GM21515 (cell line): Measurements from ENCODE around the gene GPR179.

ENCODE experiments used
- ATAC-seq: cut with Tn5 transposase; IDR thresholded peaks from one replicate; pipeline ENCODE4 v1.9.1; 2021; ENCODE audit not compliant: unreplicated experiment

Gene GPR179

DNA sequence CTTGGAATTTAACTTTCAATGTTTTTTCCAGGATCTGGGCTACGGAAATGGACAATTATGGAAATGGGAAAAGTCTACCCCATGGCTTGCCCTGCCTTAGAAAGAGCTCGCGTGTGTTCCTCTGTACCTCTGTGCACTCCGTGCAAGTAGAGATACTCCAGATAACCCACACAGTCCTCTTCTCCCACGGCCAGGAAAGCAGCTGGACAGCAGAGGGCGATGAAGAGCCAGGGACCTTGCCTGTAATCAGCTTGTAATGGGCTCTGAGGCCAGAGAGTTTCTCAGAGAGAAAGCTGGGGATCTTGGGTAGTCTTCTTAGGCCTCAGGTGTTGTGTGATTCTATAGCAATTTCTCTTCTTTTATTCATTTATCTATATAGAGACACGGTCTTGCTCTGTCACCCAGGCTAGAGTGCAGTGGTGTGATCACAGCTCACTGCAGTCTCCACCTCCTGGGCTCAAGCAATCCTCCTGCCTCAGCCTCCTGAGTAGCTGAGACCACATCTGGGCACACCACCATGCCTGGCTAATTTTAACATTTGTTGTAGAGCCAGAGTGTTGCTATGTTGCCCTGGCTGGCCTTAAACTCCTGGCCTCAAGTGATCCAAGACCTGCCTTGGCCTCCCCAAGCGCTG lies 5.5 kb upstream of the GPR179 start:
- ATAC-seq = no peak

DNA sequence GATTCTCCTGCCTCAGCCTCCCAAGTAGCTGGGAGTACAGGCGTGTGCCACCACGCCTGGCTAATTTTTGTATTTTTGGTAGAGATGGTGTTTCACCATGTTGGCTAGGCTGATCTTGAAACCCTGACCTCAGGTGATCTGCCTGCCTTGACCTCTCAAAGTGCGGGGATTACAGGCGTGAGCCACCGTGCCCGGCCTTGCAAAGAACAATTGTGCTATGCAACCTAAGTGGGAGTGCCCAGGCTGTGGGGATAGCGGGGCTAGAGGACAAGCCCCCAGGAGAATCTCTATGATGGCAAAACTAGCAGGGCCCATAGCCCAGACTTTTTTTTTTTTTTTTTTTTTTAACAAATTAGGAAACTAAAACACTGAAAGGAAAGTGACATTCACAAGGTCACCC lies 2.0 kb upstream of the GPR179 start:
- ATAC-seq = no peak

DNA sequence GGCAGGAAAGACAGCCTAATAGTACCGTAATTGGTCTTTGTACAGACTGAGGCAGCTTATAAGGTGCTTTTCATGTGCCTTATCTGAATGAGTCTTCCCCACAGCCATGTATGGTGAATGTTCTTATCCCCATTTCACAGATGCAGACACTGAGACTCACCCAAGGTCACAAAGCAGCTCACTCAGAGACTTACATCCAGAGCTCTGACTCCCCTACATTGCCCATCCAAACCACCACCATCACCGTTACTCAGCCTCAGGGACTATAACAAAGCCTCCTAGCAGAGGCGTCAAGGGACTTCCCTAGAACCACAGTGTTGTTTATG lies 627 bp upstream of the GPR179 start:
- no peak for ATAC-seq

DNA sequence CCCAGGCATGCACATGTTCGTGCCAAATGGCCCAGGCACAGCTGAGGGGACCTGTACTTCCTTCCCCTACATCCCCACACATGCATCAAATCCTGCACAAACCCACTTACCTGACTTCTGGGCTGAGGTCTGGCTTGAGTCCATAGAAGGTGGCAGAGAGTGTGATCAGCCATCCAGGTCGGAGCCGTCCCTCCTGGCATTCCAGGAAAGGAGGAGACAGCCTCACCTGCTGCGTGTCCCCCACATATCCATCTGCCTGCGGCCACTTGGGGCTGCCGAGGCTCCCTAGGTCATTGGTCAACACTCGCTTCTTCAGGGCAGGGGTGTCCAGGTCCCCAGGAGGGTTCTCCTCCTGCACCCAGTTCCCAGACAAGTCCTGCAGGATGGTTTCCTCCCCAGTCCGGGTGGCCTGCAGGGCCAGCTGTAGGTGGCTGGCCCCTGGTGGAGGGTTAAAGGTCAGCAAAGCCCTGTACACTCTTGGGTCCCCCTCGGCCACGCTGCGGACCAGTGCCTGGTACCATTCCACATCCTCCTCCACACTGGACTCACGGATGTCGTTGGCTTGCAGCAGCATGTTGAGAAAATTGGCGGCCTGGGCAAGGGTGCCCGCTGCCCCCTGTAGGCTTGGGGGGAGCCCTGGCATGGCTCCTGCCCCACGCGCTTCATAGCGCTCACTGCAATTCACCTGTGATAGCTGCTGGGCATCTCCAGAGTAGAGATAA lies 709 bp downstream of the GPR179 start:
- no peak for ATAC-seq

DNA sequence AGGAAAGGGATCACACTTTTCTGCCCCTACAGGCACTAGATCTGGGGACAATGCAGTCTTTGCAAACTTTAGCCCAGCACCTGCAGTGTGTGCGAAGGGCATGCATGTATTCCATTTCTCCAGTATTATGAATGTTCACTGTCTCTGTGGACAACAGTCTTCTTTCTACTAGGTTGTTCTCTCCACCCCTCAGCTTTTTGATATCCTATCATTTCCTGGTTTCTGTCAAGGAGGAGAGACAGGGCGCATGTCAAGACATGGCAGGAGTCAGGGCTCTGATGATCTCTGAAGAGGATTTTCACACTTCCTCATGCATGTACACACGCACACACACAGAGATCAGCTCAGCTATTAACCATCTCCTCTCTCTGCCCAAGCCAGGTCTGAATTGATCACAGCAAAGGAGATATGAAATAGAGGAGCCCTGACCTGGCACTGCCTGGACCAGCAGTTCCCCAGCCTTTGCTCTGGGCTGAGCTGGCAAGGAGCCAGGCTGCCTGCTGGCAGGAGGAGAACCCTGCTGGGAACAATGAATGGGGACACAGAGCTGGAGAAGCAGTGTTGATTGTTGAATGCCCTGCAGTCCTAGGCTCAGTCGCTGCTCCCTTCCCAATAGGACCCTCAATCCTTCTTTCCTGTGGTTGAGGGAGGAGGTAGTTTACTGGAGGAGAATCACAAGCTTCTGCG lies 2.6 kb downstream of the GPR179 start:
- ATAC-seq = no peak

DNA sequence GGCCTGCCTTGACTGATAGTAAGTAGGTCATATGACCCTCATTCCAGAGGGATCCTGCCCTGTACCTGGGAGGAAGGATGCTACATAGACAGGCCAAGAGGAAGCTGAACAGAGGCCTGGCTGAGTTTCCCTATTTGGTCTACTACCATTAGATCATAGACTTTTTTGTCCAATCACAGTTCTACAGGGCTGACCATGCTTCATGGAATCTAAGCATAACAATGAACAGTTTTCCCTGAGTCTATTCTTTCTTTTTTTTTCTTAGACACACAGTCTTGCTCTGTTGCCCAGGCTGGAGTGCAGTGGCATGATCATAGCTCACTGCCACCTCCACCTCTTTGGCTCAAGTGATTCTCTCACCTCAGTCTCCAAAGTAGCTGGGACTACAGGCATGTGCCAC lies 3.9 kb downstream of the GPR179 start:
- no peak for ATAC-seq

DNA sequence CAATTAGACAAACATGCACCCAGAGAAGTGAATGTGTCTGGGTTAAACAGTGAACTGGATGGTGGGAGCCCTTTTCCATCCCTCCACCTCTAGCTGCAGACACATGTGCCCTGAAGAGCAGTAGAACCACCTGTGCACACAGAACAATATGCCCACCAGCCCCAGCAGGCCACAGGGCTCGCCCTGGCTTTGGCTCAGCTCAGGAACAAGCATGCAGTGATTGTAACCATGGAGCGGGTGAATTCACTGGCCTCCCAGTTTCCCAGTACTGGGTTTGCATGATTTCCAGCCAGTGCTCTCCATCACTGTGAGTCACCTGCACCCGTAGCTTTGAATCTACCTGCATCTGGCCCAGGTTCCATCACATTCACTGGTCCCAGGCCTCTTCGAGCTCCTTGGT lies 5.2 kb downstream of the GPR179 start:
- ATAC-seq = no peak

DNA sequence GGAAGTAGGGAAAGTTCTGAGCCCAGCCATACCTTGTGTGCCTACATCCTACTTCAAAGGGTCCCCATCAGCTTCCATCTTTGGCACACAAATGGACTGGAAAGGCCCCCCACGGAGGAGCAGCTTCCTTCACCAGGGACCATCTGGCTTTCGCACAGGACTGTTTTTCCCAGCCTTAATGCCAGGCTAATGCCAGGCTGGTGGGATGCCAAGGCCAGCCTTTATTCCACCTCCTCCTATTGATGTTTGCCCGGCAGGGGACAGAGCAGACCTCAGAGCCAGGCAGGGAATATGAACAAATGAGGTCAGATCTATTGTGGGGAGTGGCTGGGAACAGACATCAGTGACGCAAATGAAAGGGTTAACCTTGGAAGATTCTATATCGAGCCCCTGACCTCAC lies 5.7 kb downstream of the GPR179 start:
- ATAC-seq = no peak

DNA sequence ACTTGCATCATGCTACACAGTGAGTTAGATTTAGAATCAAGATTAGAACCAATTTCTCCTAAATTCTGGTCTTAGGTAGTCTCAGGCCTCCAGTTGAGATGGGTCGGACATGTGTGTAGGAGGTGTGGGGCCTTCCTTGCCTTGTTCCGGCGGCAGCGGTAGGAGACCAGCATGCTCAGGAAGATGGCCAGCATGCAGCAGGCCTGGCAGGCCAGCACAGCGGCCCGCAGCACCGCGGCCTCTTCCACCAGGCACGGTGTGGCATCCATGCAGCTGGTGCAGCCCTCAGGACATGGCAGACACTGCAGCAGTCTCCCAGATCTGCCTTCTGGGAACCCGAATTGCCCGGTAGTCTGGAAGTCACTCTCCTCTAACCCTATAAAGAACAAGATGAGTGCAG lies 6.9 kb downstream of the GPR179 start:
- ATAC-seq = no peak

DNA sequence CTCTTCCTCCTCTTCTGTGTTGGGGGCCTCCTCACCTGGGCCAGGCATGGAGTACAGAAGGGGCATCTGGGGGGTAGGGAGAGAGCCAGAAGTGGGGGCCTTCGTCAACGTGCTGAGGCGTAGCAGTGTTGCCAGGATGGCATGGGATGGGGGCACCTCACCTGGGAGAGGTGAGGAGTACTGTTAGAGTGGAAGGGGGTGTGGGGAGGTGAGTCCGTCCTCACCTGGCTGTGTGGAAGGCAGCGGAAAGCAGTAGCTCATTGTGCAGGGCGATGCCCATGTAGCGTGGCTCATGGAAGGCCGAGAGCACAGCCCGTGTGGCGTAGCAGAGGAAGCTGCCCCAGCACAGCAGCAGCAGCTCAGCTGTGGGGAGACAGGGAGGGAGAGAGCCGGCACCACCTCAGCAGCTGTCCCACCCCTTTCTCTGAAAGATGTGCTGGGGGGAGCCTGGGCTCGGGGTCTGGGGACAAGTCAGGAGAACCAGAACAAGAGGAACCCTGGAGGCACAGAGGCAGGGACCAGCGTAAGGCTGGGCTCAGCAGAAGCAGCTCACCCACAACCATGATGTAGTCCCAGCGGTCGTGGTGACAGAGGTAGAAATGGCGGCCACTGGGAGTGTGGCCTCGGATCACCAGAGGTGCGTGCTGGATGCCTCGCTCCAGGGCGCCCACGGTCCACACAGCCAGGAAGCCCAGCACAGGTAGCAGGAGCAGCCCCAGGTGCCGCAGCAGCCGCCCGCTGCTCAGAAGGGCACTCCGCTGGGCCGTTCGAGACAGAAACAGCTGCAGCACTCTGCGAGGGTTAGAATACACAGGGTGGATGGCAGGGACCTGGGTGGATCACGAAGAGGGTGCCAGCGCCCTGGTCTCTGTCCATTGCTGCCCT lies 9.0 kb downstream of the GPR179 start:
- no peak for ATAC-seq

DNA sequence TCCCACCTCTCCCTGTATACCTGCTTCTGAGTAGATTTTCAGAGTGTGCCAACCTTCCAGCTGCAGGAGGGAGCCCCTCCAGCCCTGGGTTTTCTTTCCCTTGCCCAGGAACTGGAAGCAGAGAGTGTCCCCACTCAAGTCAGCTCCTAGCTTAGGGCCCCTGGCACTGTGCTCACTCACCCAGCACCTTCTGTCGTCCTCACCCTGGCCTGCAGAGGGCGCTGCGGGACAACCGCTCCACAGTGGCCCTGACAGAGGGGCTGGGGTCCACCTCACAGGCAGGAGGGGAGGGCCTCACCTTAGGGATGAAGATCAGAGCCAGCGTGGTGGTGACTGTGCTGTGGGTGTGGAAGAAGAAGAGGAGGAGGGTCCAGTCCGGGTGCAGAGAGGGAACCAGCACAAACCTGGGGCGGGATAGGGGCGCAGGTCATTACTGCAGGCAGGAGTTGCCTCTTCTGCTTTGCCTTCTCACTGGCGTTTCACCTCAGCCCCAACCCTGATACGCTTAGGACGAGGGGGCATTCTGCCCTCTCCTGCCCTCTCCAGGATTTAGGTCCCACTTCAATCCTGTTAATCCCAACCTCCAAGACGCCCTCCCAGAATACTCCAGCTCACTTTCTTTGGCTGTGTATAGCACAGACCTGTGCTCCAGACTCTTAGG lies 10.0 kb downstream of the GPR179 start:
- ATAC-seq = no peak

DNA sequence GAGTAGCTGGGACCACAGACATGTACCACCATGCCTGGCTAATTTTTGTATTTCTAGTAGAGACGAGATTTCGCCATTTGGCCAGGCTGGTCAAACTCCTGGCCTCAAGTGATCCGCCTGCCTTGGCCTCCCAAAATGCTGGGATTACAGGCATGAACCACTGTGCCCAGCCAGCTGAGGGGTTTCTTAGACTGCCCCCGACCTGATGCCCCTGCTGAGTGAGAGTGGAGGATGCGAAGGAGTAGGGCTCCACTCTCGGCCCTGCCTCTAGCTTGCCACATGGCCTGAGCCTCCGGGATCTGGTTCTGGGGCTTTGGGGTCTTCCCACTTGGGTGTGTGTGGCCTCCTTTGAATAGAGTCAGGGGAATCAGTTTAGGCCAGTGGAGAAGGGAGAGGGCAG lies 11.0 kb downstream of the GPR179 start:
- no peak for ATAC-seq

DNA sequence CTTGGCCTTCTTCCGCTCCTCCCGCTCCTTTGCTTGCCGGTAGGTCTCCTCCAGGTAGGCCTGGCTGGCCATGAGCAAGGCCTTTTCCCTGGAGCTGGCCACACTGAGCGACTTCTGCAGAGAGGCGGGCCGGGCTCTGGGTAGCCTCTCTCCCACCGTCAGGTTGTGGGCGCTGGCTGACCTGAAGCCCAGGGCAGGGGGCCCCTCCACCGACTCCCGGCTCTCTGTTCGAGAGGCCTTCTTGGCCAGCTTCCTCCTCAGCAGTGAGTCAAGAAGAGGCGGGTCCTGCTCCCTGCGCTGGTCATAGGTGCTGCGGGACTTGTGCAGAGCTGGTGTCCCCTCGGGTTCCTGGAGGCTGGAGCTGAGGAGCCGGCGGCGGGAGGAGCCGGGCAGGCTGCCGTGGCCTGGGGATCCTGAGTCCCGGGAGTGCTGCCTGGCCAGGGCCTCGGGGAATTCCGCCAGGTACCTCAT lies 12.8 kb downstream of the GPR179 start:
- no peak for ATAC-seq

DNA sequence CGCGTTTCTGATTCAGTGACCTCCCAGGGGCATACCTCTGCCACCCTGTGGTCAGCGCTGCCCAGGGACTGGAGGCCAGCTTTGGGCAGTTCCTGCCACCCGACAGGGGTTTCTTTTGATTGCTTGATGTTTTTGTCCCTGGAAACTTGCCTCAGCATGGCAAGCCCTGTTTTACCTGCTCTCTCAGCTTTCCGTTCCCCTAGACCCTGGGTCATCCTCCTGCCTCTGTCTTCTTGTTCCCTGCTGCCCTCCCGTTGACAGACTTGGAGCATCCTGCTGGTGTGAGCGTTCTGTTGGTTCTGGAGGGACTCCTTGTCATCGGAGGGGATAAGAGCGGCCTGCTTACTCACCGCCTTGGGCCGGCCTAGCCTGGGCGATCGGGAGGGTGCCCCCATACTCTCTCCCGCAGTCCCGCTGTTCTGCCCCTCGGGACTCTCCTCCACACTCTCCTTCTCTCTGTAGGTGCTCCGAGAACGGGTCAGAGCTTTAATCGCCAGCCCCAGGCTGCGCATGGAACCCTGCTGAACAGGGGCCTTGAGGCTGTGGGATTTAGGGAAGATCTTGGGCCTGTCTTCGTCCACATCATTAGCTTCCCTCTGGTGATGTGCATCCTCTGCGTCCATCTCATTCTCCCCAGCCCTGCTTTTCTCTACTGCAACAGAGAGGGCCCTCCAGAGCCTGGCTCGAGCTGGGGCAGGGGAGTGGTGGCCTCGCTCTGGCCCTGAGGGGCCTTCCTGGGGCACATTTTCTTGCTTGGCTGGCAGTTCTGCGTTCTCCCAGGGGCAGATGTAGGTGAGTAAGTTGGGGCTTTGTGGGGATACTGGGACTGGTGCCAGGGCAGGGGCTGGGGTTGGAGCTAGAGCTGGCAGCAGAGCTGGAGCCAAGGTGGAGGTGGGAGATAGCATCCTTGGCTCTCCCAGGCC lies 13.7 kb downstream of the GPR179 start:
- ATAC-seq = no peak

DNA sequence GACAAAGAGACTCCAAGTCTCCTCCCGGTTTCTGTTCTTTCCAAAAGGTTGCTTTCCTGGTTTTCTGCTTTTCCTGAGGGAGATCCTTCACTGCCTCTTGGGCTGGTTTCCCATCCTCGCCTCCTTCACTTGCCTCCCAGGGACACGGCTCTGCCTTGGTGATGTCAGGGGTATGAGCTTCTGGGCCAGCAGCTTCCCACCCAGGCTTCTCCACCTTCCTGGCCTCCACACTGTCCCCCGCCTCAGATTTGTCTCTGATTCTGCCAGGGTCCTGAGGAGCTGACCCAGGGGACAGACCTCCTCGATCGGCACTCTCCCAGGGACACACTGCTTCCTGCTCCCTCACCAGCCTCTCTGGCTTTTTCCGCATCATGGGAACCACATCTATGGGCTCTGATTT lies 14.5 kb downstream of the GPR179 start:
- no peak for ATAC-seq

DNA sequence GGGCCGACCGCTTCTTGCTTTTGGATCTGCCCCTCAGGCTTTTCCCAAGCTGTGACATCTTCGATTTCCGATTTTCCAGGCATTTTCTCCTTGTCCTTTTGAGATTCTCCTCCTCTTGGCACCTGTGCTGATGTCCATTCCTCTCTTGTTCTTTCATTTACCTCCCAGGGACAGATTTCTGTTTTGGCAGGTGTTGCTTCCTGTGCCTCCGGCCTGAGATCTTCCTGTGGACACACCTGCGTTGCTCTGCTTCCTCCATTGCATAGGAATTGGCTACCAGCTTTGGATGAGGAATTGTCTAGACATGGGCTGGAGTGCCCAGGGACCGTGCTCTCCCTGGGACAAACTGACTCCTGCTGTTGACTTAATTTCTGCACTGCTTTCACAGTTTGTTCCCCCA lies 15.1 kb downstream of the GPR179 start:
- ATAC-seq = no peak

DNA sequence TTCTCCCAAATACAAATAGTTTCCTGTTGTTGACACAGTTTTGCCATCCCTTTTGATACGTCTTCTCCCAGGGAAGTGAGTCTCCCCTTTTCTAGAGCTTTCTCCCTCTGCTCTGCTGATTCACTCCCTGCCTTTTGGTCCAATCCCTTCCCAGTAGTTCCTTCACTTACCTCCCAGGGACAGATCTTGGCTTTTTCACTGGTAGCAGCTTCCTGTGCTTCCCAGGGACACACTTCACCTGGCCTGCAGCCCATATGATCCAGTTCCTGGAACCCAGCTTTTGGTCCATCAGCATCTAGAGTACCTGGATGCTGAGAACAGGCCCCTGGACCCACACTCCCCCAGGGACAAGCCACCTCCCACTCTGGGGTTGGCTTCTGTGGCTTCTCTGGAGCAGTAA lies 15.8 kb downstream of the GPR179 start:
- no peak for ATAC-seq

DNA sequence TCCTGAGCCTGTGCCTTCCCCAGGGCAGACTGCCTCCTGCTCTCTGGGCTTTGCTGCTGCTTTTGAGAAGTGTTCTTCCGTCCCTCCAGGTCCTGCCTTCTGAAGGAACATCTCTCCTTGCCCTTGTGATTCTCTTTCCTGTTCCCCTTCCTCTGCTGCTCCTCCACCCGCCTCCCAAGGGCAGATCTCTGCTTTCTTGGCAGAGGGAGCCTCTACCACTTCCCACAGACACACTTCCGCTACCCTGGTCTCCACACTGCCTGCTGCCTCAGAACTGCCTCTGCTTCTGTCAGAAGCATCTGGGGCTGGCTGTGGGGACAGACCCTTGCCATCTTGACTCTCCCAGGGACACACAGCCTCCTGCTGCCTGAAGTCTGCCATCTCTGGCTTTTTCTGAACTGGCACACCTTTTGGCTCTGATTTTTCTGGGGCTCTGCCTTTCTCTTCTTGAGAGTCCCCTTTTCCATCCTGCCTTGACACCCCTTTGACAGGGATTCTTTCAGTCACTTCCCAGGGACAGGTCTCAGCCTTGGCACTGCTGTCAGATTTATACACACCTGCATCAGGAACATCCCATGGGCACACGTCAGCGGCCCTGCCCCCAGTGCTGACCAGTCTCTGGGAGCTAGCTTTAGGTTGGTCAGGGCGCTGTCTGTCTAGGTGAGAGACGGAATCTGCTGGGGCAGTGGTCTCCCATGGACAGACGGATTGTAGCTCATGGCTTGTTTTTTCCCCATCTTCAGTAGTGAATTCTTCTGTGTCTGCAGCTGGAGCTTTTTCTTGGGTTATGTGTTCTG lies 16.6 kb downstream of the GPR179 start:
- ATAC-seq = no peak

DNA sequence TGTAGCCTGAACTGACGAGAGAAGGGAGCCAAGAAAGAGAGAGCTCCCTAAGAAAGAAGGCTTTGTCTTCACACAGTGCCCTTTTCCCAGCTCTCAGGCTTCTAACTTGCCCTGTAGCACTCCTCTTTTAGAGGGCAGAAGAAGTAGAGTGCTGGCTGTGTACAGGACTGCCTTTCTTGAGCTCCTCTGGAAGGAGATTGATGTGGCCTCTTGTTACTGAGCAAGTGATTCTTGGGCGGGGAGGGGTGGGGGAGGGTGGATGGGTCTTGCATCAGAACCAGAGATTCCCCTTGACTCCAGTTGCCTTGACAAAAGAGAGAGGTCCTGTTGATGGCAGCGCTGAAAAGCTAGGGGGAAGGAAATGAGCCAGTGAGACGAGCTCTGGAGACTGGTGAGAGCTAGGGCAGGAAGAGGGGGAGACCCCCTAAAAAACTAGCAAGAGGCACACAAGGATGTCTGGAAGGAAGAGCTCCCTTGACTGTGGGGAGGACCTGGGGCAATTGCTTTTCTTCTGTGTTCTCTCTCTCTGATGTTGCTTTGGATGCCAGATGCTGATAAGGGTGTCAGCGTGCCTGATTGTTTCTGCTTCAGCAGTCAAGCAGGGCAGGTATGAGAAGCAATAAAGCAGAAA lies 18.4 kb downstream of the GPR179 start:
- no peak for ATAC-seq
